HFF-Myc (cell line): Measurements from ENCODE around the gene NOX5.

ENCODE experiments used
- DNase-seq: peaks from one replicate; pipeline ENCODE4 v3.0.0-alpha.2; 2011; ENCODE audit warnings: low read depth; ENCODE audit errors: extremely low read depth
- H3K4me3 ChIP-seq: replicated peaks from 2 replicates; pipeline ENCODE4 v1.5.1; 2011; ENCODE audit warnings: low read depth, mild to moderate bottlenecking, control low read depth, low read length
- CTCF ChIP-seq: IDR thresholded peaks from 2 replicates; pipeline ENCODE4 v1.5.1; 2012; ENCODE audit warnings: mild to moderate bottlenecking, low read depth, low read length, control low read depth; ENCODE audit errors: missing control alignments

The NOX5 gene

GRCh38 chr15:68990992-68991500, 23.4 kb upstream of the NOX5 start:
- no peak for DNase-seq
- no peak for TF ChIP-seq CTCF

GRCh38 chr15:68991723-68992122, 22.8 kb upstream of the NOX5 start:
- H3K4me3 ChIP-seq, result no peak overlapping the region
- DNase-seq, result no peak
- TF ChIP-seq CTCF, result no peak

More at GRCh38 chr15:68990992-68991500, 23.4 kb upstream of the NOX5 start:
- H3K4me3 ChIP-seq, result no peak overlapping the region

- no peak overlapping the region for H3K4me3 ChIP-seq
- no peak for DNase-seq
- TF ChIP-seq CTCF, result no peak
These were observed 21.8 kb upstream of the NOX5 start for GRCh38 chr15:68992696-68993095.

- no peak for DNase-seq
- no peak for TF ChIP-seq CTCF
- H3K4me3 ChIP-seq, result no peak overlapping the region
These were observed 21.2 kb upstream of the NOX5 start for GRCh38 chr15:68993276-68993675.

- TF ChIP-seq CTCF, result no peak
- DNase-seq, result no peak
- no peak overlapping the region for H3K4me3 ChIP-seq
These were observed 20.3 kb upstream of the NOX5 start for GRCh38 chr15:68994149-68994548.

- H3K4me3 ChIP-seq, result no peak overlapping the region
- no peak for TF ChIP-seq CTCF
- DNase-seq, result no peak
These were observed 19.3 kb upstream of the NOX5 start for GRCh38 chr15:68994981-68995761.
